Stimulated activated CD4-positive, alpha-beta T cell treated with anti-CD3 and anti-CD28 coated beads, Interleukin-1b, Interleukin-23, amount 100 ng/mL, for 24 hours (primary cell): ENCODE measurements around the gene DDRGK1.
"Not testable (repeated sequence)": the region's sequence is repeated elsewhere in the genome, so short reads cannot be mapped to it uniquely, and the experiment has no call there.

Experiments used
- DNase-seq, 4 experiments: peaks; one replicate each; pipeline ENCODE4 v3.0.0-alpha.2; 2020; ENCODE audit warnings: low read depth in 4 of 4, low spot score in 1 of 4

DDRGK1 gene

GRCh38 chr20:3218307-3218988 lies 14.0 kb upstream of the DDRGK1 start:
- DNase-seq = peak in 3 of 4 experiments; percentile 60 to 62 (median 61)

GRCh38 chr20:3215359-3215917 lies 11.0 kb upstream of the DDRGK1 start:
- not testable (repeated sequence) for DNase-seq

DNA sequence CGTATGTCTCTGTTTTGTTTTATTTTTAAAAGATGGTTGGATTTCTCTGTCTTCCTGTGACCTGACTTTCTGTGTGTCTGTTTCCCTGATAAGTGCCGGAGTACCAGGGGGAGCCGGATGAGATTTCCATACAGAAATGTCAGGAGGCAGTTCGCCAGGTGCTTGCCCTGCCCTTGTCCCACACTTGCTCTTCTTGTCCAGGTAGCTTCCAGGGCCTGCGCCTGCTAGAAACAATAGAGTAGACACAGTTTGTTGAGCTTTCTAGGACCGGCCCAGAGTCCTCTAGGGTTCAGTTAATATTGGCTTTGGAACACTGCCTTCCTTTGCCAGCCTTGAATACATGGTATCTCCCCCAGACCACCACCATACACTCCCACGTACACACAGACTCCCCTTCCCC lies 8.7 kb upstream of the DDRGK1 start:
- DNase-seq = no peak

DNA sequence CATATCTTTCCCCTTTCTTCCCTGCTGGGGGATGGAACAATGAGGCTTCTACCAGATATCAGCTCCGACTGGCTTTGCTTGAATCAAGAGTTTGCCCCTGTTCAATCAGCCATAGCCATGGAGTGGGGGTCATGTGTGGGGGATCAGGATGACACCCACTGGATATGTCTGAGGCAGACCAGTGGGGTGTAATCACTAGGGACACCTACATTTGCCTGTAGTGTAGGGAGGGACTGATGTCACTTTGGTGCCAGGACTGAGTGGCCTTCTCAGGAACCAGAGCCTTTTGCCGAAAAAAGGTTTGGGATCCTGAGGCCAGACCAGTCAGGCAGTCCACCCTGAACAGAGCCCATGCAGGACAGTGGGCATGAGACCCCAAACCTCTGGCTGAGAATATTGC lies 5.9 kb upstream of the DDRGK1 start:
- DNase-seq = no peak

DNA sequence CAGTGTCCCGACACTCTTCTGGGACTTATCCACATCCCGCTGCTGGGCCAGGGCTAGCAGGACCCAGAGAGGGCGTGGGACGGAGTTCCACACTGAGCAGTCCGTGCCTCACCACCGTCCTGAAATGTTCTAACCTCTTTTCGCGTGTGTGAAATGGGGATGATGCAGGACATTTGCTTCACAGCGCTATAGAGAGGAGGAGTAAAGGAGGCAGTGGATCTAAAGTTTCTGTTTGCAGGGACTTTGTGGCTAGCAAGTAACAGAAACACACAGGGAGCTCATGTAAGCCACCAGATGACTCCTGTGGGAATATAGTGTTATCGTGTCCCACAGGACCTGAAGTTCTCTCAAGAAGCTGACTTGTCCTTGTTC lies 5.5 kb upstream of the DDRGK1 start:
- no peak for DNase-seq

DNA sequence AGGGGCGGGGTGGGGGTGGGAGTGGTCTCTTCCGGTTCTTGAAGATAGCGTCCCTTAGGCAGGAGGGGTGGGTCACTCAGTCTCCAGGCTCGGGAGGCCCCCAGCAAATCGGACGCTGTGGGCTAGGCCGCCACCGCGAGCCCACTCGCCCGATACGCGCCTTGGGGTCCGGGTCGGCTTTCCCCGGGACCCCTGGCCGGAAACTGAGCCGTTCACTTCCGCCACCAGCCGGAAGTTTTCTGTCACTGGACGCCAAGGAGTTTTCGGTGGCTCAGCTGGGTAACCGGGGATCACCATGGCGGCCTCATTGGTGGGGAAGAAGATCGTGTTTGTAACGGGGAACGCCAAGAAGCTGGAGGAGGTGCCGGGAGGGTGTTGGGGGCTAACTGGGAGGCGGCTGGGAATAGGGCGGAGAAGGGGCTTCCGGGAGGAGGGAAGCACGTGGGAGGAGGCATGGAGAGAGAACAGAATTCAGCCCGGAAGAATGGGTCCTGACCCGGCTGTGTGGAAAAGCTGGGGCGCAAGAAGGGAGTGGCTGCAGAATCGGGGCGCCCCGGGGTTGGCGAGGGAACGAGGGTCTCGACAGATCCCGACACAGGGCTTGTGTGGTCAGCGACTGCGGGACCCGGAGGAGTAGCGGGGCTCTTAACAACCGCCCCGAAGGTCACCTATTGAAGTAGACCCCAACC lies 4.9 kb upstream of the DDRGK1 start, which contains the start of gene ITPA:
Gene ITPA, plus strand, starts transcription at position 242 of the 689 bp plus-strand sequence. Its CDS starts 54 bp downstream, at position 296.
- DNase-seq = peak in 3 of 4 experiments; percentile 17 to 48 (median 44)

DNA sequence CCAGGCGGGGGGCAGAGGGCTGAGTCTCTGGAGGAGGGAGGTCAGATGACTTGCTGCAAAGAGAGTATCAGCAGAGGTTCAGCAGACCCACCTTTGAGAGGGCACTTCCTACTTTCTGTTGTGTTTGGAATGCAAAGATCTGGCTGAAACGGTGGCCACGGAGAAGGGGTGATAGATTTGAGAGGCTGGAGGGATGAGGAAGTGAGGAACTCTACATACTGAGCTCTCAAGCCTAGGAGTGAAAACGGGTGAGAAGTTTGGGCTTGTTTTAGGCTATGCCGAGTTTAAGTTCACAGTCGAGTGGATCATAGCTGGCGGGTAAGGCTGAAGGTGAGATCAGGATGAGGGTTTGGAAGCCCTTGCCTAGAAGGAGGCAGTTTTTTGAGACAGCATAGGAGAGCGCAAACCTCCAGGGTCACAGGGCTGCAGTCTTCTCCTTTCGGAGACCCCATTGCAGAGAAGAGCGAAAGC lies 4.3 kb upstream of the DDRGK1 start:
- DNase-seq = peak in 1 of 4 experiments; percentile 1

GRCh38 chr20:3203315-3204123 lies 963 bp downstream of the DDRGK1 start:
- DNase-seq = peak in 1 of 4 experiments; percentile 10

DNA sequence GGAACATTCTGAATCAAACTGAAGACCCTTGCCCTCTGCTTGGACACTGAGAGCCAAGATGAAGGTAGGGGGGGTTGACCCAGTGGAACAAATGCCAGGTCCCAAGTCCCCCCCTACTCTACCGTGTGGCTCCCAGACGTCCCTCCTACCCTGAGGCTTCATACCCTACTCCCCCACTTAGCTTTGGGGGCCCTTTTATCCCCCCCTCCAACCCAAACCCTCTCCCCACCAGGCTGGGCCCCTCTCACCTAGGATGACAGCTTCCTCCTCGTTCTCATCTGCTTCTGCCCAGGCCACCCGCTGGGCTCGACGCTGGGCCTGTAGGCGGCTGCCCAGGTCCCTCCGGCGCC lies 1.5 kb downstream of the DDRGK1 start:
- no peak for DNase-seq

- no peak for DNase-seq
Observed at GRCh38 chr20:3199976-3200755, 4.3 kb downstream of the DDRGK1 start.

DNA sequence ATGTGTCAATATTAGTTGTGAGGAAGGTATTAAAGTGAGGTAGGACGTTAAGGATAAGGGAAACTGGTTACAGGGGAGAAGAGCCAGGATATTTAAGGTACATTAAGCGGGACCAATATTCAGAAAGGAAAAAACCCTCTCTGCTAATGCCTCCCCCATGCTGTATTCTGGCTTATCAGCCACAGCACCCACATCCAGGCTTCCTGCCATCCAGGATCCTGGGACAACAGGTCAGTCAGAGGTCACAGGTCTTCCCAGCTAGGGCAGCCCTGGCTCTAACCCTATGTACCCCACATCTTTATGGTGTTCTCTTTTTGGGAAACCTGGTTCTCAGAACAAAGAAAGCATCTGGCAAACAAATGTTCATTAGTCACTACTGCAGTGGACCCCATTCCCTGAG lies 5.3 kb downstream of the DDRGK1 start:
- no peak for DNase-seq

- no peak for DNase-seq
Observed at GRCh38 chr20:3195590-3196237, 8.8 kb downstream of the DDRGK1 start.

DNA sequence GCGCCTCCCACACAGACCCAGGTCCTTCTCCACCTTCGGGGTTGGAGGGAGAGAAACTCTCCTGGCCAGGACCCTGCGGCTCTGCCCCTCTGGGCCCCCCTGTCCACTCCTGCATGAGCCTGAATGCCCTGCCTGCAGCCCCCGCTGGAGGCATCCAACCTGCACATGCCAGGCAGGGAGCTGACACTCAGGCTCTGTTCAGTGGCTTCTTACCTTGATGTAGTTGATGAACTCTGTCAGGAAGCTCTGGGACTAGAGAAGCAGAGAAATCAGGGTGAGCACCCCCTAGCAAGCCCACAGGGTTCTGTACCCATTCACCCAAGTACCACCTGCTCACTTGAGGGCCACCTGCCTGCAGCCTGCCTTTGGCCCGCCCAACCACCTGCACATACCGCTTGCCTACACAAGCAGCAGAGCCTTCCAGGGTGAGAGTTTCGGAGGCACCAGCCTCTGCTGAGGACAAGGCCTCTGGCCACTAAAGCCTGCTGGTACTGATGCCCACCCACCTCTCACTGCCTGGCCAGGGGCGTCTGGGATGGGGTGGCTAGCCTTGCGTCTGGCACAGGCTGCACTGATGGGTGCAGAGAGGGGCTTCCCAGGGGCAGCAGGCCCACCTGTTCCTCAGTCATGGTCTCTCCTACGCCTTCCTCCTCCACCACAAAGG lies 9.7 kb downstream of the DDRGK1 start:
- DNase-seq = no peak

GRCh38 chr20:3193806-3194616 lies 10.5 kb downstream of the DDRGK1 start:
- no peak for DNase-seq

DNA sequence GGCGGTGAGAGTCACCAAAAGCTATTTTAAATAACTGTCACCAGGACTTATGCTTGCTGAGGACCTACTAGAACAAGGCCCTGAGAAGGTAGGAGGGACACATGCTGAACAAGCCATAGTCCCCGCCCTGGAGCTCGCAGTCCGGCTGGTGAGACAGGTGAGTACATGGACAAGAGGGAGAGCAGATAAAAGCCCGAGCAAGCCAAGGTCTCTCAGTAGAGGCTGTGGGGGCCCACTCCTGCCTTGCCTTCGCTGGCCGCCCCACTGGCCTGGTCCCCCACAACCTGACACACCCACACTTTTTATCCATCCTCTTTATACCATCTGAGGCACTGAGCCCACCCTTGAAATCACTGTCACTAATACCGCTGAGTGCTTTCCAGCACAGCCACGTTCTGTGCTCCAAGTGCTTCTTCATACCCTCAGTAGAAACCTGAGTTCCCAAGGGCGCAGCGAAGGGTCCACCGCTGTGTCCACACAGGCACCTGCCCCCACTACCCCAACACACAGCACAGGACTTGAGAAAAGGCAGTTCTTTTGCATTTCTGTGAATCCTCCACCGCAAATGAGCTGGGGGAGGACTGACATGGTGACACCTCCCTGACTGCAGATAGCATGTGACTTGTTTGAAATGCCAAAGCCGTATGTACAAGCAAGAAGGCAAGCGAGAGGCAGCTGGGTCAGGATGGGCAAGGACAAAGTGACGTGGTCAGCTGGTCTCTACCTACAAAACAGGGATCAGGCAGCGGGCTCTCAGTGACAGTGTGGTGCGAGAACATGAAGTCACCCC lies 12.1 kb downstream of the DDRGK1 start:
- DNase-seq = no peak

GRCh38 chr20:3190681-3191111 lies 13.8 kb downstream of the DDRGK1 start:
- DNase-seq = no peak

GRCh38 chr20:3189561-3190131 lies 14.8 kb downstream of the DDRGK1 start:
- no peak for DNase-seq
